ENCODE data around the gene CREB3L1.

Gene CREB3L1

DNA sequence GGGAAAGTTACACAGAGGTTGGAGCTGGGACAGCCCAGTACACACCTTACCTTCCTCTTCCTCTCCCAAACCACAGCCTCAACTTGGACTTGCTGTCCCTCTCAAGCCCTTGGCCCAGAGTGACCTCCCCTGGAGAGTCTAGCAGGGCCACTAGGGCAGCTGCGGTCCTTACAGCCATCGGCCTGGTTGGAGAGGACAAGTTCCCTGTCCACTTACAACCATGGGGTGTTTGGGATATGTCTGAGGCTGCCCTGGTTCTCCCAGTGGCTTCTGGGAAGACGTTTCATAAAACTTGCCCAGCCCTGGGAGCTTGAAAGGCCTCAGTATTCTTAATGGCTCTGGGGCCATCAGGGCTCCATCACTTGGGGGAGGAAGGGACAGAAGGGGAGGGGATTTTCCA, 56.7 kb downstream of the CREB3L1 start:
- Histone ChIP-seq H3K27ac (ENCODE audit: insufficient read depth, low read depth, low read length, poor library complexity, severe bottlenecking) (no peak overlapping the region), H3K36me3 (ENCODE audit: control insufficient read depth, insufficient read depth, low read length) (no peaks in the 10 kb centered on the region), H3K4me3 (ENCODE audit: insufficient read depth, low read depth, low read length) (no peak overlapping the region), H3K27me3 (ENCODE audit: control insufficient read depth, insufficient read depth, low read length, poor library complexity, severe bottlenecking) (peaks cover 23% of the 10 kb centered on the region), H3K9me3 (ENCODE audit: control insufficient read depth, low read length) (no peaks in the 10 kb centered on the region), H3K4me1 (ENCODE audit: control insufficient read depth, insufficient read depth, low read length) (peaks cover 70% of the 10 kb centered on the region)
- 90 to 91% methylated on average over 3 of the region's 3 CpGs for WGBS, 2 experiments

DNA sequence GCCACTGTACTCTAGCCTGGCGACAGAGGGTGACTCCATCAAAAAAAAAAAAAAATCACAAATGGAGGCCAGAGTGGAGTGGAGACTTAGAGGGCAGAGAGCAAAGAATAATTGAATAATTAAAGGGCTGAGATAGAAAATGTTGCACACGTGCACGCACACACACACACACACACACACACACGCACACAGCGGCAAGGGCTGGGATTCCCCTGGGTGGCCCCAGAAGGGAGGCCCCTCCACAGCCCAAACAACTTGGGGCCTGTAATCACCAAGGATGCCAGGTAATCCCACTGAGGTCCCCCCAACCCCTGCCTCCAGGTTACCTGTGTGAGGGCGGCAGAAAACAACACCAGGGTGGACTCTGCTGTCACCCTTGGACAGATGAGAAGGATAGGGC, 57.8 kb downstream of the CREB3L1 start:
- 88 to 89% methylated on average over 6 of the region's 6 CpGs for WGBS, 2 experiments
- Histone ChIP-seq H3K4me3 (ENCODE audit: insufficient read depth, low read depth, low read length) (no peak overlapping the region), H3K9me3 (ENCODE audit: control insufficient read depth, low read length) (no peaks in the 10 kb centered on the region), H3K4me1 (ENCODE audit: control insufficient read depth, insufficient read depth, low read length) (peaks cover 70% of the 10 kb centered on the region), H3K36me3 (ENCODE audit: control insufficient read depth, insufficient read depth, low read length) (no peaks in the 10 kb centered on the region), H3K27me3 (ENCODE audit: control insufficient read depth, insufficient read depth, low read length, poor library complexity, severe bottlenecking) (peaks cover 23% of the 10 kb centered on the region), H3K27ac (ENCODE audit: insufficient read depth, low read depth, low read length, poor library complexity, severe bottlenecking) (no peak overlapping the region)

- Histone ChIP-seq H3K27ac (ENCODE audit: insufficient read depth, low read depth, low read length, poor library complexity, severe bottlenecking) (peak overlapping the region; percentile 11), H3K36me3 (ENCODE audit: control insufficient read depth, insufficient read depth, low read length) (no peaks in the 10 kb centered on the region), H3K9me3 (ENCODE audit: control insufficient read depth, low read length) (no peaks in the 10 kb centered on the region), H3K27me3 (ENCODE audit: control insufficient read depth, insufficient read depth, low read length, poor library complexity, severe bottlenecking) (peaks cover 23% of the 10 kb centered on the region), H3K4me3 (ENCODE audit: insufficient read depth, low read depth, low read length) (no peak overlapping the region), H3K4me1 (ENCODE audit: control insufficient read depth, insufficient read depth, low read length) (peaks cover 67% of the 10 kb centered on the region)
- 42 to 43% methylated on average over 11 of the region's 11 CpGs for WGBS, 2 experiments
These were observed 58.6 kb downstream of the CREB3L1 start for GRCh38 chr11:46335890-46336562.

DNA sequence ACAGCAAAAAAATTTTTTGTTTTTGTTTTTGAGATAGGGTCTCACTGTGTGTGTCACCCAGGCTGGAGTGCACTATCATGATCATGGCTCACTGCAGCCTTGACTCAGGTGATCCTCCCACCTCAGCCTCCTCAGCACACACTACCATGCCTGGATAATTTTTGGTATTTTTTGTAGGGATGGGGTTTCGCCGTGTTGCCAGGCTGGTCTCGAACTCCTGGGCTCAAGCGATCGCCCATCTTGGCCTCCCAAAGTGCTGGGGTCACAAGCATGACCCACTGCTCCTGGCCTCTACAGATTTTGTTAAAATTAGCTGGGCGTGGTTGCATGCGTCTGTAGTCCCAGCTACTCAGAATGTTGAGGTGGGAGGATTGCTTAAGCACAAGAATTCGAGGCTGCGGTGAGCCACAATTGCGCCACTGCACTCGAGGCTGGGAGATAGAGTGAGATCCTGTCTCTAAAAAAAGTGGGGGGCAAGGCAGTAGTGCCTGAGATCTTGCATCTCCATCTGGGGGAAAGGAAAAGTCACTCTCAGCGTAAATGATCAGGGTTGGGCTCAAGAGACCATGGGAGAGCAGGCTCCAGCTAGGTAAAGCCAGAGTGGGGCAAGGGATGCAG, 59.2 kb downstream of the CREB3L1 start:
- Histone ChIP-seq H3K27me3 (ENCODE audit: control insufficient read depth, insufficient read depth, low read length, poor library complexity, severe bottlenecking) (peaks cover 23% of the 10 kb centered on the region), H3K4me1 (ENCODE audit: control insufficient read depth, insufficient read depth, low read length) (peaks cover 60% of the 10 kb centered on the region), H3K9me3 (ENCODE audit: control insufficient read depth, low read length) (no peaks in the 10 kb centered on the region), H3K36me3 (ENCODE audit: control insufficient read depth, insufficient read depth, low read length) (no peaks in the 10 kb centered on the region), H3K27ac (ENCODE audit: insufficient read depth, low read depth, low read length, poor library complexity, severe bottlenecking) (no peak overlapping the region), H3K4me3 (ENCODE audit: insufficient read depth, low read depth, low read length) (no peak overlapping the region)
- WGBS, 2 experiments, result 90 to 91% methylated on average over 12 of the region's 12 CpGs

- 87 to 88% methylated on average over 13 of the region's 13 CpGs for WGBS, 2 experiments
- H3K4me3 ChIP-seq (ENCODE audit: insufficient read depth, low read depth, low read length), result no peak overlapping the region
- H3K9me3 ChIP-seq (ENCODE audit: control insufficient read depth, low read length), result no peaks in the 10 kb centered on the region
- peaks cover 13% of the 10 kb centered on the region for H3K27me3 ChIP-seq (ENCODE audit: control insufficient read depth, insufficient read depth, low read length, poor library complexity, severe bottlenecking)
- no peaks in the 10 kb centered on the region for H3K36me3 ChIP-seq (ENCODE audit: control insufficient read depth, insufficient read depth, low read length)
- H3K27ac ChIP-seq (ENCODE audit: insufficient read depth, low read depth, low read length, poor library complexity, severe bottlenecking), result no peak overlapping the region
- H3K4me1 ChIP-seq (ENCODE audit: control insufficient read depth, insufficient read depth, low read length), result peaks cover 54% of the 10 kb centered on the region
These were observed 60.3 kb downstream of the CREB3L1 start for GRCh38 chr11:46337626-46338345.

DNA sequence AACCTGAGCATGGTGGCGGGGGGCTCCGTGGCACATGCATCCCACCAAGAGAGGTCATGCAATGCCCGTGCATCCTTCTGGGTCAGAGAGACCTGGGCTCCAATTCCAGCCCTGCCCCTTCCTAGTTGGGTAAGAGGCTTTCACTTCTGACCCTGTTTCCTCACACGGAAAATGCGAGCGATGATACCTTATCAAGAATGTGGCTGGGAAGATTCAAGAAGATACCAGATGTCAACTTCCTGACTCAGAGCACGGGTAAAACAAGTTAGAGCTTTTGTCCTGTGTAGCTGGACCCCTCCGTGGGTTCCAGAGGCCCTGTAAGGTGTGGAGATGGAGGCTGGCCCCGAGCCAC, 61.1 kb downstream of the CREB3L1 start:
- H3K4me1 ChIP-seq (ENCODE audit: control insufficient read depth, insufficient read depth, low read length), result peaks cover 52% of the 10 kb centered on the region

GRCh38 chr11:46338988-46339666, 61.7 kb downstream of the CREB3L1 start:
- Histone ChIP-seq H3K9me3 (ENCODE audit: control insufficient read depth, low read length) (no peaks in the 10 kb centered on the region), H3K4me1 (ENCODE audit: control insufficient read depth, insufficient read depth, low read length) (peaks cover 47% of the 10 kb centered on the region), H3K27ac (ENCODE audit: insufficient read depth, low read depth, low read length, poor library complexity, severe bottlenecking) (peak overlapping the region; percentile 82), H3K36me3 (ENCODE audit: control insufficient read depth, insufficient read depth, low read length) (no peaks in the 10 kb centered on the region), H3K4me3 (ENCODE audit: insufficient read depth, low read depth, low read length) (peak overlapping the region; percentile 27), H3K27me3 (ENCODE audit: control insufficient read depth, insufficient read depth, low read length, poor library complexity, severe bottlenecking) (no peaks in the 10 kb centered on the region)
- 7% methylated on average over 16 of the region's 16 CpGs for WGBS, 2 experiments

More for the DNA sequence above, 61.1 kb downstream of the CREB3L1 start:
- 39 to 42% methylated on average over 9 of the region's 9 CpGs for WGBS, 2 experiments
- Histone ChIP-seq H3K27me3 (ENCODE audit: control insufficient read depth, insufficient read depth, low read length, poor library complexity, severe bottlenecking) (peaks cover 5% of the 10 kb centered on the region), H3K27ac (ENCODE audit: insufficient read depth, low read depth, low read length, poor library complexity, severe bottlenecking) (peak overlapping the region; percentile 82), H3K36me3 (ENCODE audit: control insufficient read depth, insufficient read depth, low read length) (no peaks in the 10 kb centered on the region), H3K9me3 (ENCODE audit: control insufficient read depth, low read length) (no peaks in the 10 kb centered on the region), H3K4me3 (ENCODE audit: insufficient read depth, low read depth, low read length) (peak overlapping the region; percentile 27)

GRCh38 chr11:46339816-46340215, 62.4 kb downstream of the CREB3L1 start:
- Histone ChIP-seq H3K36me3 (ENCODE audit: control insufficient read depth, insufficient read depth, low read length) (no peaks in the 10 kb centered on the region), H3K4me1 (ENCODE audit: control insufficient read depth, insufficient read depth, low read length) (peaks cover 47% of the 10 kb centered on the region), H3K27ac (ENCODE audit: insufficient read depth, low read depth, low read length, poor library complexity, severe bottlenecking) (peak overlapping the region; percentile 36), H3K27me3 (ENCODE audit: control insufficient read depth, insufficient read depth, low read length, poor library complexity, severe bottlenecking) (no peaks in the 10 kb centered on the region), H3K9me3 (ENCODE audit: control insufficient read depth, low read length) (no peaks in the 10 kb centered on the region), H3K4me3 (ENCODE audit: insufficient read depth, low read depth, low read length) (peak overlapping the region; percentile 27)
- WGBS, 2 experiments, result 81 to 82% methylated on average over 2 of the region's 2 CpGs

GRCh38 chr11:46341454-46341853, 64.0 kb downstream of the CREB3L1 start:
- H3K4me3 ChIP-seq (ENCODE audit: insufficient read depth, low read depth, low read length), result no peak overlapping the region
- 91 to 93% methylated on average over 3 of the region's 3 CpGs for WGBS, 2 experiments
- no peaks in the 10 kb centered on the region for H3K36me3 ChIP-seq (ENCODE audit: control insufficient read depth, insufficient read depth, low read length)
- H3K27me3 ChIP-seq (ENCODE audit: control insufficient read depth, insufficient read depth, low read length, poor library complexity, severe bottlenecking), result peaks cover 3% of the 10 kb centered on the region
- no peaks in the 10 kb centered on the region for H3K9me3 ChIP-seq (ENCODE audit: control insufficient read depth, low read length)
- H3K27ac ChIP-seq (ENCODE audit: insufficient read depth, low read depth, low read length, poor library complexity, severe bottlenecking), result no peak overlapping the region
- H3K4me1 ChIP-seq (ENCODE audit: control insufficient read depth, insufficient read depth, low read length), result peaks cover 38% of the 10 kb centered on the region

DNA sequence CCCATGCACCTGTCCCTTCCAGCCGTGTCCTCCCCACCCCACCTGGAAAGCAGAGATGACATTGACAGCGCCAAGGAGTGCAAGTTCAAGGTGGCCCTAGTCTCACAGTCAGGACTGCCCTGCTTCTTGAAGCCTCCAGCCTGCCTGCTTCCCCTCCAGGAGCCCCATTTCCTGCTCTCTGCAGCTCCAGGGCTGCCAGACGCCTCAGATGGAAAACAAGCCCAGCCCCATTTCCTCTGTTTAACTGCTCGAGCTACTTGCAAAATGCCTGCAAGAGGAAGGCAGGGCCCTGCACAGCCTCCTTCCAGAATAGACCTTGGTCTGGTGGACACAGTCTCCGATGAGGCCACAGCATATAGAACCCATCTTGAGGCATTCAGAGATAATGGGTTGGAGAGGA, 64.8 kb downstream of the CREB3L1 start:
- Histone ChIP-seq H3K27me3 (ENCODE audit: control insufficient read depth, insufficient read depth, low read length, poor library complexity, severe bottlenecking) (peaks cover 9% of the 10 kb centered on the region), H3K36me3 (ENCODE audit: control insufficient read depth, insufficient read depth, low read length) (no peaks in the 10 kb centered on the region), H3K4me3 (ENCODE audit: insufficient read depth, low read depth, low read length) (no peak overlapping the region), H3K9me3 (ENCODE audit: control insufficient read depth, low read length) (no peaks in the 10 kb centered on the region), H3K27ac (ENCODE audit: insufficient read depth, low read depth, low read length, poor library complexity, severe bottlenecking) (no peak overlapping the region), H3K4me1 (ENCODE audit: control insufficient read depth, insufficient read depth, low read length) (peaks cover 33% of the 10 kb centered on the region)
- 75 to 76% methylated on average over 5 of the region's 5 CpGs for WGBS, 2 experiments
